ENCODE results near the gene SCFD2.

SCFD2 gene

DNA sequence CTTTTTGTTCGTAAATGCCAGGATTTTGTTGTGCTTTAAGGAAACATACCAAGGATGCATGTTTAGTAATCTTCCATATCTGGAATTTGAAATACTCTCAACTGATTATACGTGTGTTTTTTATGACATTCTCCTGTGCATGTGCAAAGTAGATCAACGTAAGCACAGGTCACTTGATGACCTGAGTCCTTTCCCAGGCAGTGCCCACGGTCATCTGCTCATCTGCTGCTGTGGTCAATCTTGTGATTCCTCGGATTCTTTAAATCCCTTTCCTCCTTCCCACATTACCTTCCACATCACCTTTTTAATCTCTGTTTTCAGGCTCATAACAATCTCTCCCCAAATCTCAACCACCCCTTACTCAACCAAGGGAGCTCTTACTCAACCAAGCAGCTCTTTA lies 399.7 kb downstream of the SCFD2 start:
- Histone ChIP-seq H3K9ac (ENCODE audit: low read depth in 1 of 2, low read length in 2 of 2) (no peak overlapping the region), H3K9me3 (ENCODE audit: control insufficient read depth in 1 of 2, low read length in 2 of 2) (no peaks in the 10 kb centered on the region), H3K4me3 (ENCODE audit: low read depth in 1 of 2, low read length in 2 of 2) (no peak overlapping the region), H3K27ac (ENCODE audit: low read depth, low read length) (no peak overlapping the region), H3K36me3 (ENCODE audit: control insufficient read depth in 1 of 2, insufficient read depth in 2 of 2, low read length in 2 of 2) (no peaks in the 10 kb centered on the region), H3K27me3 (ENCODE audit: control insufficient read depth in 1 of 2, insufficient read depth in 2 of 2, low read length in 2 of 2) (no peaks in the 10 kb centered on the region), H3K4me1 (ENCODE audit: control insufficient read depth in 1 of 2, insufficient read depth in 2 of 2, low read length in 2 of 2) (no peaks in the 10 kb centered on the region)

DNA sequence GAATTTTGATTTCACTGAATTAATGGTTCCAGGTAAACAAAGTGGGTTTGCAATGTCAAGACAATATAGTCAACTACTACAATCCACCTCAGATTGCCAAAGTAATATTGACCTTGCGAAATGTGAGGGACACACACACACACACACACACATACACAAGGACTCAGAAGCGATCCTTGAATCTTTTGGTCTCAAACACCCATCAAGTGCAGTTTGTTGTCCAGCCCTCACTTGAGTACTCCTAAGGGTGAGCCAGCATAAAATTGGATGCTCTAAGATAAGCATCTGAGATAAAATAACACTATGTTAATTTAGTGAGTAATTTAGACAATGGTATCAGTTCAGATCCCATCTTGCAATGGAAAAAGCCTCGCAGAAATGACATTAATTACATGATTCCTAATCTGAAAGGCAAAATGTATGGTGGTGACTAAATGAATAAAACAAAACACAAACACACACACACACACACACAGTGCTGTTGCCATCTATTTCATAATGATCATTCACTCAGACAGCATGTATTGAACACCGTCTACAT lies 401.2 kb downstream of the SCFD2 start:
- Histone ChIP-seq H3K27ac (ENCODE audit: low read depth, low read length) (no peak overlapping the region), H3K9me3 (ENCODE audit: control insufficient read depth in 1 of 2, low read length in 2 of 2) (no peaks in the 10 kb centered on the region), H3K4me1 (ENCODE audit: control insufficient read depth in 1 of 2, insufficient read depth in 2 of 2, low read length in 2 of 2) (no peaks in the 10 kb centered on the region), H3K27me3 (ENCODE audit: control insufficient read depth in 1 of 2, insufficient read depth in 2 of 2, low read length in 2 of 2) (no peaks in the 10 kb centered on the region), H3K4me3 (ENCODE audit: low read depth in 1 of 2, low read length in 2 of 2) (no peak overlapping the region), H3K9ac (ENCODE audit: low read depth in 1 of 2, low read length in 2 of 2) (no peak overlapping the region), H3K36me3 (ENCODE audit: control insufficient read depth in 1 of 2, insufficient read depth in 2 of 2, low read length in 2 of 2) (no peaks in the 10 kb centered on the region)

DNA sequence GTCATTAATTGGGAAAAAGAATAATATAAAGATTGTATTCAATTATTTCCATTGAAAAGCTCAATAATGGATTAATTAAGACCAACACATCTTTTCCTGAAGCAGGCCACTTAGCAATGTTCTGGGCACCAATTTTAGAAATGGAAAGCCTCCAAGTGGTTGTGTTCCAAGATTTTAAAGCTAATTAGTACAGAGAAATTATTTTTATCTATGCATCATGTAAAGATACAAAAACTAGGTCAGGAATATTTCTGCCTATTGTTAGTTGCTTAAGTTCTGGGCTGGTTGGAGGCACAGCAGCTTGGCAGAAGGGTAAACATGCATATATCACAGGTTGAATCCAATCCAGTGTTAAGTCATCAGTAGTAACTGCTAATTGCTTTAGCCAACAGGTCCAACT lies 401.9 kb downstream of the SCFD2 start:
- Histone ChIP-seq H3K9me3 (ENCODE audit: control insufficient read depth in 1 of 2, low read length in 2 of 2) (no peaks in the 10 kb centered on the region), H3K4me3 (ENCODE audit: low read depth in 1 of 2, low read length in 2 of 2) (no peak overlapping the region), H3K27me3 (ENCODE audit: control insufficient read depth in 1 of 2, insufficient read depth in 2 of 2, low read length in 2 of 2) (no peaks in the 10 kb centered on the region), H3K9ac (ENCODE audit: low read depth in 1 of 2, low read length in 2 of 2) (no peak overlapping the region), H3K4me1 (ENCODE audit: control insufficient read depth in 1 of 2, insufficient read depth in 2 of 2, low read length in 2 of 2) (no peaks in the 10 kb centered on the region), H3K27ac (ENCODE audit: low read depth, low read length) (no peak overlapping the region), H3K36me3 (ENCODE audit: control insufficient read depth in 1 of 2, insufficient read depth in 2 of 2, low read length in 2 of 2) (no peaks in the 10 kb centered on the region)

DNA sequence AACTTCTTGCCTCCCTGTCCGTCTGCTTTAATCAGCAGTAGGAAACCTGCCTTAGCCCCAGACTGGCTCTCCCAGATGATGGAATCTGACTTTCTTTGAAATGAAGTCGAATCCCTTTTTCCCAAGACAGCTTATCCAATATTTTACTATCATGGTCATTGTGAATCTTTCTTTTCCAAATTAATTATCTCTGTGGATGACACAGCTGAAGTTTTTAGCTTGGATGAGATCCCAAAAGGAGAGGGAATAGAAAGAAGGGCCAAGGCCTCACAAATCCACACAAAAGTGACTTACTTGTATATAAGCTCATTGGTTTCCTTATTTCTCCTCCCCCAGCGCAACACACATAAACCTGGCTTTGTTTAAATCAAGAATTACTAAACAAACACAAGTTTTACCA lies 403.1 kb downstream of the SCFD2 start:
- Histone ChIP-seq H3K4me3 (ENCODE audit: low read depth in 1 of 2, low read length in 2 of 2) (no peak overlapping the region), H3K27ac (ENCODE audit: low read depth, low read length) (no peak overlapping the region), H3K9ac (ENCODE audit: low read depth in 1 of 2, low read length in 2 of 2) (no peak overlapping the region), H3K4me1 (ENCODE audit: control insufficient read depth in 1 of 2, insufficient read depth in 2 of 2, low read length in 2 of 2) (no peaks in the 10 kb centered on the region), H3K9me3 (ENCODE audit: control insufficient read depth in 1 of 2, low read length in 2 of 2) (no peaks in the 10 kb centered on the region), H3K27me3 (ENCODE audit: control insufficient read depth in 1 of 2, insufficient read depth in 2 of 2, low read length in 2 of 2) (no peaks in the 10 kb centered on the region), H3K36me3 (ENCODE audit: control insufficient read depth in 1 of 2, insufficient read depth in 2 of 2, low read length in 2 of 2) (no peaks in the 10 kb centered on the region)

DNA sequence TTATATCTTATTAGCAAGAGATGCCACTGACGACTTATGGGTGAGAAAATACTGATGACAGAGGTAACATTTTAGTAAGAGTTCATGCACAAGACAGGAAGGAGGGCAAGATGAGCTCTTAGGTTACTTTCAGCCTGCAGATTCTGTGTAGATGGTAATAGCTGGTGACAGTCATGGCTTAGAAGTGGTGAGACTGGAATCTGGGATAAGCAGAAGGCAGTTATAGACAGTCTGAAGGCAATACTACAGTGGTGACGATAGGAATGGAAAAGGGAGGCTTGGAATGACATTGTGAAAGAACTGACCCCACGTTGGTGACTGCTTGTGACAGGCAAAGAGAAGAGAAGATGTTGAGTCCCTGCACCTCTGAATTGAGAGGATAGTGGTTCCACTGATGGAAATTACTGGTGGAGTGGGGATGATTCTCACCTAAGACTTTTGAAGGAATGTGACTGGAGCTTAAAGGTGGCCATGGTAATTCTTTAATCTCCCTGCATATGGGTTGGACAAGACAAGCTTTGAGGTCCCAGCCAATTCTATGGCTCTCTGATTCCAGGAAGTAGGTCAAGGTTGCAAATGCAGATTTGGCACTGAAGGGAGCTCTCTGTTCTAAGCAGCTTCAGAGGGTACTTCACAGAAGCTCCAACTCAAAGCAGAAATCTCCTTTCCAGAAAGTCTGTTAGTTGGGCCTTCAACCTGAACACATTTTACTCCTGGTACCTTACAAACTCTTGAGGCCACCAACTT lies 404.0 kb downstream of the SCFD2 start:
- H3K9me3 ChIP-seq (ENCODE audit: control insufficient read depth in 1 of 2, low read length in 2 of 2), result no peaks in the 10 kb centered on the region
- H3K4me3 ChIP-seq (ENCODE audit: low read depth in 1 of 2, low read length in 2 of 2), result no peak overlapping the region
- H3K36me3 ChIP-seq (ENCODE audit: control insufficient read depth in 1 of 2, insufficient read depth in 2 of 2, low read length in 2 of 2), result no peaks in the 10 kb centered on the region
- peaks cover 0 to 8% of the 10 kb centered on the region in 2 donors for H3K4me1 ChIP-seq (ENCODE audit: control insufficient read depth in 1 of 2, insufficient read depth in 2 of 2, low read length in 2 of 2)
- no peak overlapping the region for H3K27ac ChIP-seq (ENCODE audit: low read depth, low read length)
- H3K27me3 ChIP-seq (ENCODE audit: control insufficient read depth in 1 of 2, insufficient read depth in 2 of 2, low read length in 2 of 2), result no peaks in the 10 kb centered on the region
- H3K9ac ChIP-seq (ENCODE audit: low read depth in 1 of 2, low read length in 2 of 2), result no peak overlapping the region

DNA sequence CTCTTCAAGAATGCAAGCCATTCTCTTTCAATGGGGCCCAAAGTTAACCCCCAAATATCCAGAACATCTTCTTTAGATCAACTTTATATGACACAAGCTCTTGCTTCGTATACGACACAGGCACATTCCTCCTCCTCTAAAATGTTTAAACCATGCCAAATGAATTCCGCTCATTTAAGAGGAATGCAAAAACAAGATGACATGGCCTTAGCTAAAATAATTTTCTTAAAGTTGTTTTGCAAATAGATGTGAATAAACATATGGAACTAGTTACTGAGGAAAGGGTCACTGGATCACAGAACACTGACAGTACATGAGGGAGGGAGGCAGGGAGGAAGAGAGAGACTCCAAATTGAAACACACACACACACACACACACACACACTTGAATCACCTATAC lies 406.3 kb downstream of the SCFD2 start:
- H3K4me1 ChIP-seq (ENCODE audit: control insufficient read depth in 1 of 2, insufficient read depth in 2 of 2, low read length in 2 of 2), result peaks cover 0 to 11% of the 10 kb centered on the region in 2 donors
- H3K27ac ChIP-seq (ENCODE audit: low read depth, low read length), result no peak overlapping the region
- no peak overlapping the region for H3K9ac ChIP-seq (ENCODE audit: low read depth in 1 of 2, low read length in 2 of 2)
- no peak overlapping the region for H3K4me3 ChIP-seq (ENCODE audit: low read depth in 1 of 2, low read length in 2 of 2)
- H3K9me3 ChIP-seq (ENCODE audit: control insufficient read depth in 1 of 2, low read length in 2 of 2), result no peaks in the 10 kb centered on the region
- no peaks in the 10 kb centered on the region for H3K27me3 ChIP-seq (ENCODE audit: control insufficient read depth in 1 of 2, insufficient read depth in 2 of 2, low read length in 2 of 2)
- H3K36me3 ChIP-seq (ENCODE audit: control insufficient read depth in 1 of 2, insufficient read depth in 2 of 2, low read length in 2 of 2), result no peaks in the 10 kb centered on the region

DNA sequence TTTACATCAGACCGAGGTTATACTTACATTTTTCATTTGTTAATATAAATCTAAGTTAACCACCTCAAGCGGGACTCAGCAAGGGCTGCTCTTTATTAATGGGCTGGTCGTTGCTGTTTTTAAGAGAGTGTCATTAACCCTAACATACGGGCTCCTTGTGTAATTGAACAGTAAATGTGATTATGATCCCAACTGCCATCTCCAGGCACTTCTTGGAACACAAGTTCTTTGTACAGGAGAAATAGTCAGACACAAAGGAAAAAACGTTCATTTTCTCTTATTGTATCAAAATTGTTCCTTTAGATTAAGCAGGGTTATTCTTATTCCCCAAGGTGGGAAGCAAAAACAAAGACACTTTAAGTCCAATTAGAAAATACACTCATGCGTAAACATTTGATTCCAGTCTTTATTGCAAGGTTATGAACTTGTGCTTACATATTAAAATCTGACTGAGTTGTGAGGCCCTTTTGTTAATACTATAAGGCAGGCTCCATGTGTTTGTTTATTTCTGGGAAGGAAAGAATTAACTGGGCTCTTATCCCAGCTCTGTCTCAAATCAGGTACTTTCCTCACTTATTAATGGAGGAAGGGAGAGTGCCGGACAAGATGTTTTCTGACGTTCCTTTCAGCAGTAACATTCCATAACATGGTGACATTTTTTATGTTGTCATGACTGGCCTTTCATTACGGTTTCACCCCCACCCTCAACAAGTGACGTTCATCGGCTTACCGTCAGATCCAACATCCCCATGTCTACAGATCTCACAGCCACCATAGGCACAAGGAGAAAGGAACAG lies 407.8 kb downstream of the SCFD2 start:
- H3K27me3 ChIP-seq (ENCODE audit: control insufficient read depth in 1 of 2, insufficient read depth in 2 of 2, low read length in 2 of 2), result no peaks in the 10 kb centered on the region
- H3K27ac ChIP-seq (ENCODE audit: low read depth, low read length), result no peak overlapping the region
- no peak overlapping the region for H3K9ac ChIP-seq (ENCODE audit: low read depth in 1 of 2, low read length in 2 of 2)
- H3K36me3 ChIP-seq (ENCODE audit: control insufficient read depth in 1 of 2, insufficient read depth in 2 of 2, low read length in 2 of 2), result no peaks in the 10 kb centered on the region
- no peaks in the 10 kb centered on the region for H3K9me3 ChIP-seq (ENCODE audit: control insufficient read depth in 1 of 2, low read length in 2 of 2)
- H3K4me3 ChIP-seq (ENCODE audit: low read depth in 1 of 2, low read length in 2 of 2), result no peak overlapping the region
- peaks cover 0 to 11% of the 10 kb centered on the region in 2 donors for H3K4me1 ChIP-seq (ENCODE audit: control insufficient read depth in 1 of 2, insufficient read depth in 2 of 2, low read length in 2 of 2)

DNA sequence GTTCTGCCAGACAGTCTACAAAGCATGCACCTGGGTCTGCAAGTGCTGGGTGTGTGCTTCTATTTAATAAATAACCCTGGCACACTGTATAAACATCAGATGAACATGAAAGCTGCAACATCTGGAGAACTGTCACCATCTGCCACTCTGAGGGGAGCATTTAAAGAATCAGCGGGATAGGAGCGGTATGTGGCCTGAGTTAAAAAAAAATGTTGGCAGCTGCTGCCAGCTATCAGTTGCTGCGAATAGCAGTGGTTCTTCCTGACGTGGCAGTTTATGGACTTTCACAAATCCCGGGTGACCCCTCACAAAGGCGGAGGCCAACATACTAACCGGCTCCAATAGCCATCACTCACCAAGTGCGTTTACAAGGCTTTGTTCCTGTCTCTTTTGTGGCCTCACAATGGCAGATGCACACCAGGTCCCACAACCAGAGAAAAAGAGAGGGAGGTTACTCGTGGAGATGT lies 408.6 kb downstream of the SCFD2 start:
- no peak overlapping the region for H3K27ac ChIP-seq (ENCODE audit: low read depth, low read length)

DNA sequence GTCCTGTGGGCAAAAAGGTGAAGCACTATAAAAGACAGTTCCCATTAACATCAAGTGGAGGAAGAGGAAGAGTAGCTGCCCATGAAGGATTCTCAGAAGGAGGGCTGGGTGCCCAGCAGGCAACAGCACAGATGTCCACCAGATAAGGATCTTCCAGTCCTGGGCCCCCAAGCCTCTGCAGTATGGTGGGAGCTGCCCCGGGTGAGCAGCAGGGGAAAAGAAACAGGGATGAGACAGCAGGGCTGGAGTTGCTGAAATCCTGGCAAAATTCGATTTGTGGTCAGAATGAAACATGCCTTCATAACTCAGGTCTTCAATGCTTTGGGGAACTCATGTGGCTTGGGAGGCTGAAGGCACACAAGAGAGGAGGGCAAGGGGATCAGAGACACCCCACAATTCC lies 409.2 kb downstream of the SCFD2 start:
- H3K9me3 ChIP-seq (ENCODE audit: control insufficient read depth in 1 of 2, low read length in 2 of 2), result no peaks in the 10 kb centered on the region
- no peak overlapping the region for H3K4me3 ChIP-seq (ENCODE audit: low read depth in 1 of 2, low read length in 2 of 2)
- no peak overlapping the region for H3K9ac ChIP-seq (ENCODE audit: low read depth in 1 of 2, low read length in 2 of 2)
- no peaks in the 10 kb centered on the region for H3K36me3 ChIP-seq (ENCODE audit: control insufficient read depth in 1 of 2, insufficient read depth in 2 of 2, low read length in 2 of 2)
- H3K27ac ChIP-seq (ENCODE audit: low read depth, low read length), result no peak overlapping the region
- H3K27me3 ChIP-seq (ENCODE audit: control insufficient read depth in 1 of 2, insufficient read depth in 2 of 2, low read length in 2 of 2), result no peaks in the 10 kb centered on the region
- peaks cover 0 to 11% of the 10 kb centered on the region in 2 donors for H3K4me1 ChIP-seq (ENCODE audit: control insufficient read depth in 1 of 2, insufficient read depth in 2 of 2, low read length in 2 of 2)

More for the DNA sequence above, 408.6 kb downstream of the SCFD2 start:
- Histone ChIP-seq H3K4me3 (ENCODE audit: low read depth in 1 of 2, low read length in 2 of 2) (no peak overlapping the region), H3K4me1 (ENCODE audit: control insufficient read depth in 1 of 2, insufficient read depth in 2 of 2, low read length in 2 of 2) (peaks cover 0 to 11% of the 10 kb centered on the region in 2 donors), H3K9ac (ENCODE audit: low read depth in 1 of 2, low read length in 2 of 2) (no peak overlapping the region), H3K27me3 (ENCODE audit: control insufficient read depth in 1 of 2, insufficient read depth in 2 of 2, low read length in 2 of 2) (no peaks in the 10 kb centered on the region), H3K9me3 (ENCODE audit: control insufficient read depth in 1 of 2, low read length in 2 of 2) (no peaks in the 10 kb centered on the region), H3K36me3 (ENCODE audit: control insufficient read depth in 1 of 2, insufficient read depth in 2 of 2, low read length in 2 of 2) (no peaks in the 10 kb centered on the region)

DNA sequence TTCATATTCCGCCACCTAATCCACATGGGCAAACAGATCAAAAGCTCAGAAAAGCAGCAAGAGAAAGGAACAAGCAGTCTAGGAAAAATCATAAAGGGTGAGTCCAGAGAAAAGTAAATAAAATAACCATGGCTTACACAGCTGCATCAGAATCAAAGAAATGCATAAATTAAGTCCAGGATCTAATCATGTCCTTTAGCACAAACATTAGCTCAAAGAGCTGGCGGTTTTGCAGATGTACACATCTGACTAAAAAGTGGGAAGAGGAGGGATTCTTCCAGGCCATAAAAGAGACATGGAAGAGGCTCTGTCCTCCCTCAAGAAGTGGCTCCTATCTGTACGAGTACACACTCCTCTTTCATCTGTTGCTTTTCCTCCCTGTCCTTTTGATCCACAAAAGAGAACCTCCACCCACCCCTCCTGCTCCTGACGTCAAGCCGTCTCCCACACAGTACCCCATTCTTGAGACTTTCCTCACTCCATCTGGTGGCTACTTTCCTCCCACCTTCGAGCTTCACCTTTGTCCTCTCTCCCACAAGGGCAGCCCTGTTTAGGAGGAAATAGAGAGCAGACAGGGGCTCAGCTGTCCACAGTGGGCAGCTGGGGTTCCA lies 411.2 kb downstream of the SCFD2 start:
- H3K4me3 ChIP-seq (ENCODE audit: low read depth in 1 of 2, low read length in 2 of 2), result no peak overlapping the region
- H3K36me3 ChIP-seq (ENCODE audit: control insufficient read depth in 1 of 2, insufficient read depth in 2 of 2, low read length in 2 of 2), result no peaks in the 10 kb centered on the region
- H3K9me3 ChIP-seq (ENCODE audit: control insufficient read depth in 1 of 2, low read length in 2 of 2), result no peaks in the 10 kb centered on the region
- H3K27ac ChIP-seq (ENCODE audit: low read depth, low read length), result no peak overlapping the region
- H3K4me1 ChIP-seq (ENCODE audit: control insufficient read depth in 1 of 2, insufficient read depth in 2 of 2, low read length in 2 of 2), result peaks cover 0 to 11% of the 10 kb centered on the region in 2 donors
- H3K27me3 ChIP-seq (ENCODE audit: control insufficient read depth in 1 of 2, insufficient read depth in 2 of 2, low read length in 2 of 2), result no peaks in the 10 kb centered on the region
- no peak overlapping the region for H3K9ac ChIP-seq (ENCODE audit: low read depth in 1 of 2, low read length in 2 of 2)

Measured in duodenal mucosa (tissue), 2 donors.